GM19463 (cell line): Measurements from ENCODE around the gene AVP.
"Not testable (repeated sequence)": the region's sequence is repeated elsewhere in the genome, so short reads cannot be mapped to it uniquely, and the experiment has no call there.

ENCODE experiments used
- ATAC-seq: cut with Tn5 transposase; IDR thresholded peaks from one replicate; pipeline ENCODE4 v1.9.1; 2021; ENCODE audit warnings: mild to moderate bottlenecking, moderate library complexity; ENCODE audit not compliant: unreplicated experiment

The AVP gene

DNA sequence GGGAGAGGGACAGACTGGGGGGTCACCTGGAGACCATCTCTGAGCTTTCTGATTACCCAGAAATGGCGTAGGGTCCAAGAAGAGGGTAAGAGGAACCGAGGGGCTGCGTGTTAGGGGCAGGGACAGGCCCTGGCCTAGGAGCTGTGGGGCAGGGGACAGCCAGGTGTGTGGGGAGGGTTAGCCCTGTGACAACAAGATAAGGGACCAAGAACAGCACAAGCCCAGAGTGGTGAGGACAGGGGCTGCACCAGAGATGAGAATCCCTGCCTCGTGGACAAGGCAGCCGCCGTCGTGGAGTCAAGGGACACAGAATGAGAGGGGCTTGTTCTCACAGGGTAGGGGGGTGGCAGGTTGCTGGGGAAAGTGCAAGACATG, 449 bp upstream of the AVP start:
- ATAC-seq, result no peak

DNA sequence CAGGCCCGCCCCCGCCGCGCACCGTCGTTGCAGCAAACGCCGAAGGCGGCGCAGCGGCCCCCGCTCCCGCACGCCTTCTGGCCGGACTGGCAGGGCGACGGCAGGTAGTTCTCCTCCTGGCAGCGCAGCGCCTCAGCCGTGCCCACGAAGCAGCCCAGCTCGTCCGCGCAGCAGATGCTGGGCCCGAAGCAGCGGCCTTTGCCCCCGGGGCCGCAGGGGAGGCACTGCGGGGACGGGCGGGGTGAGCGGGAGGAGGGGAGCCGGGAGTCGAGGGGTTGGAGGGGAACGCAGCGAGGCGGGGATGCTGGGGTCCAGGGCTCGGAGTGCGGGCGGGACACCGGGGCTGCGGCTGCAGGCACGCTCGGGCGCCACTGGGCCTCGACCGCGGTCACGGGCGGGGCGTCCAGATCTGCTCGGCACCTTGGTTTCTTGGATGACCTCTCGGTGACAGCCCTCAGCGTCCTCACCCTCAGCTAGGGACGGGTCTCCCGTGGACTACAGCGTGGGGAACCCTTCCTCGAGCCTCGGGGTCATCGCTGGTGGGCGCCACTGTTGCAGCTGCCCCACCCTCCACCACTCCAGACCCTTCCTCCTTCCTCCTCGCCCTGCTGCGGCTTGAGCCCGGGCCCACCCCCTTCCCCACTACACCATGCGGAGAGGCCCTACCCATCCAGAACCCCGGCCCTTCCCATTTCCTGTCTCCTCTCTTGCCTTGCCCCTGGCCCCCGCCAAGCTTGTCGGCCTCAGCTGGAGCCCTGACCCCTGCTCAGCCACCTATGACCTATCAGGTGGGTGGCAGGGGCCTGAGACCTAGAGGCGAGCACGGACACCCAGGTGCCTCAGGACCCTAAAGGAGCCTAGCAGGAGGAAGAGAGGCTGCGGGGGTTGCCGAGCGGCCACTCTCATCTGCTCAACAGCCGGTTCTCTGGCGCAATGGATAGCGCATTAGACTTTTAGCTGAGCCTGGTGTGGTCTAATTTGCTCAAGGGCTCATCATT, 1.3 kb downstream of the AVP start:
- no peak for ATAC-seq

DNA sequence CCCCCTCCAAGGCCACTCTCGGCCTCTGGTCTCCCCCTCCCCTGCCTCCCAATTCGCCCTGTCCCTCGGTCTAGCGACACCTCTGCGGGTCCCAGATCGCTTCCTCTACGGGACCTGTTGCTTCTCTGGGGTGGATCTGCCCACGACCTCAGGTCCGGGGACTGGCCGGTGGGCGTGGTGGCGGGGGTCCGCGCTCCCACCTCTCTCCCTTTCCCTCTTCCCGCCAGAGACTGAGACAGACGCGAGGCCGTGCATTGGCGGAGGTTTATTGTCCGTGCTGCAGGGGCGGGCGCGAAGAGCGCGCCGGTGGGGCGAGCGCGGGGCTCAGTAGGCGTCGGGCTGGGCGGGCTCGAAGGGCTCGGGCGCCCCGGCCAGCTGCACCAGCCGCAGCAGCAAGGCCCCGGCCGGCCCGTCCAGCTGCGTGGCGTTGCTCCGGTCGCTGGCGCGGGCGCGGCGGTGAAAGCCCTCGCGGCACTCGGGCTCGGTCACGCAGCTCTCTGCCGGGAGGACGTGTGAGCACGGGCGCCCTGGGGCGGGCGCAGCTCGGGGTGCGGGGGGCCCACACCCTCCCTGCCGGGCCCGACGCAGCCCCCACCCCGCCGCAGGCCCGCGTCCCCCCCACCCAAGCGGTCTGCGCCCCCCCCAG, 2.1 kb downstream of the AVP start:
- no peak for ATAC-seq

DNA sequence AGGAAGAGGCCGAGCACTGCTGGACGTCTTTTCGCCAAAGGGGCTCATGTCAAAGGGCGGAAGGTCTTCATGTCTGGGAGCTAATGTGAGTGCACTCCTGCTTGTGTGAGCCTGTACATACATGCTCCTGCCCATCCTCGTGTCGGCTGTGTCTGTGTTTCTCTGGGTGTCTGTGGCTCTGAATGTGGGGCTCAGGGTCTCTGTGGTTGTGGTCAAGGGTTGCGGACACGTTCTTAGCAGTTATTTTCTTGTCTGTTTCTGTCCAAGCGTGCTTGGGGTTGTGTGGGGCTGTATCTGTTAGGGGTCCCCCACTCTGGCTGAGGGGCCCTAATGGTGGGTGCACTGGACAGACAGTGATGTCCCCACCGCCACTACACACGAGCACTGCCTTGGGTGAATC, 2.9 kb downstream of the AVP start:
- no peak for ATAC-seq

DNA sequence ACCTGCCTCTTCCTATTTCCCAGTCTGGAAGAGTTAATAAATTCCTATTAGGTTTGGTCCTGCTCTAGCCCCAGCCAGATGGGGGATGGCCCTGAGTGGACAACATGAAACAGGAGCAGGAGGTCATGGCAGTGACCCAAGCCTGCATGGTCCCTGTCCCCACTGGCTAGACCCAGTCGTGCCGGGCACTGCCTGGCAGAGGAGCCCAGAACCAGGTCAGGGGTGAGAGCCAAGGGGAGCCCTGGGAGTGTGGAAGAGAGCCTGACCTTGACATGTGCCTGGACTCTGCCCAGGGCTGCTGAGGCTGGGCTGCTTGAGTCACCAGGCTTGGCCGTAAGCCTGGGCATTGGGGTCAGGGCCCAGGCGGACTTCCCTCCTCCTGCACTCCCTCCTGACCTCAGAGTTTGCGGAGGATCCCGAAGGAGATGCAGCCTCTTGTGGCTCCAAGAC, 3.6 kb downstream of the AVP start:
- ATAC-seq, result no peak

DNA sequence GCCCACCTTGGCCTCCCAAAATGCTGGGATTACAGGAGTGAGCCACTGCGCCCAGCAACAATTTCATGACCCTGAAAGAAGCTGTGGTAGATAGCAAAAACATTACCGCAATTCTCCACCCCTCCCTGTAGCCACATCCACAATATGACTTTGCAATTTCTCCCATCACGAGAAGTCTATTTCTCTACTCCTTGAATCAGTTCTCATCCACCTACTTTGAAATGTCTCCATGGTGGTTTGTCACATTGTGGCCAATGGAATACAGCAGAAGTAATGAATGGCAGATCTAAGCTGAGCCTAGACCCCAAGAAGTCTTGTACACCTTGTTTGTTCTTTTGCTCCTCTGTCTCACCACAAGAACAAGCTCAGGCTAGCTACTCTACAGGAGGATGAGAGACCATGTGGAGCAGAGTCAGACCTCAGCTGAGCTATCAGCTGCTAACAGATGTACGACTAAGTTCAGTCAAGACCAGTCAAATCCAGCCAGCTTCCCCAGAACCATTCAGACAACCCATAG, 6.8 kb downstream of the AVP start:
- ATAC-seq, result no peak

DNA sequence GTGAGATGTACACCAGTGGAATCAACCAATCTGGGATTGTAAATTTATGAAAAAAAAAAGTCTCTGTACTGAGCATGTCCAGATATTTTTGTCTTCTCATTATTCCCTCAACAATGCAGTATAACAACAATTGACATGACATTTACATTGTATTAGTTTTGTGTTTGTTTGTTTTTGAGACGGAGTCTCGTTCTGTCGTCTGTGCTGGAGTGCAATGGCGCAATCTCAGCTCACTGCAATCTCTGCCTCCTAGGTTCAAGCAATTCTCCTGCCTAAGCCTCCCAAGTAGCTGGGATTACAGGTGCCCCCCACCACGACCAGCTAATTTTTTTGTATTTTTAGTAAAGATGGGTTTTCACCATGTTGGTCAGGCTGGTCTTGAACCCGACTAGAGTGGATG, 9.2 kb downstream of the AVP start:
- ATAC-seq, result not testable (repeated sequence)

DNA sequence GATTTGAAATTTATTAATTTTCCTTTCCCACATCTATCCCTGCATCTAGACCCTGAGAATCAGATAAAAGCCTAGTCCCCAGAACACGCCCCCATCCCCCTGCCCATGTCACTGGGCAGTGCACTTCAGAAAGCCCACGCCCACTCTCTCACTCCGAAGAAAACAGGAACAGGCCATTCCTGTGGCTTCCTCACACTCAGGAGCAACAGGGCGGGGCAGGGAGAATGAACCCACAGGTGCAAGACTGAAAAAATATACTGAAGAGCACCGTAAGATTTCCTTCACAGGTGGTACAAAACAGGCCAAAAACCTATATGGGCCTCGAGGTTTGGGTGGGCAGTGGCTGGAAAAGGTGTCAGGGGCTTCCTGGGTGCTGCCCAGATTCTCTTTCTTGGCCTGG, 9.7 kb downstream of the AVP start:
- no peak for ATAC-seq

DNA sequence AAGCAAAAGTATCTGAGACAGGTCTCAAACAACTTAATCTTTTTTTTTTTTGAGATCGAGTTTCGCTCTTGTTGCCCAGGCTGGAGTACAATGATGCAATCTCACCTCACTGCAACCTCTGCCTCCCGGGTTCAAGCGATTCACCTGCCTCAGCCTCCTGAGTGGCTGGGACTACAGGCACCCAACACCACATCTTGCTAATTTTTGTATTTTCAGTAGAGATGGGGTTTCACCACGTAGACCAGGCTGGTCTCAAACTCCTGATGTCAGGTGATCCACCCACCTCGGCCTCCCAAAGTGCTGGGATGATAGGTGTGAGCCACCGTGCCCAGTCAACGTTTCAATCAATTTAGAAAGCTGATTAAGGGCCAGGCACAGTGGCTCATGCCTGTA, 11.3 kb downstream of the AVP start:
- not testable (repeated sequence) for ATAC-seq

DNA sequence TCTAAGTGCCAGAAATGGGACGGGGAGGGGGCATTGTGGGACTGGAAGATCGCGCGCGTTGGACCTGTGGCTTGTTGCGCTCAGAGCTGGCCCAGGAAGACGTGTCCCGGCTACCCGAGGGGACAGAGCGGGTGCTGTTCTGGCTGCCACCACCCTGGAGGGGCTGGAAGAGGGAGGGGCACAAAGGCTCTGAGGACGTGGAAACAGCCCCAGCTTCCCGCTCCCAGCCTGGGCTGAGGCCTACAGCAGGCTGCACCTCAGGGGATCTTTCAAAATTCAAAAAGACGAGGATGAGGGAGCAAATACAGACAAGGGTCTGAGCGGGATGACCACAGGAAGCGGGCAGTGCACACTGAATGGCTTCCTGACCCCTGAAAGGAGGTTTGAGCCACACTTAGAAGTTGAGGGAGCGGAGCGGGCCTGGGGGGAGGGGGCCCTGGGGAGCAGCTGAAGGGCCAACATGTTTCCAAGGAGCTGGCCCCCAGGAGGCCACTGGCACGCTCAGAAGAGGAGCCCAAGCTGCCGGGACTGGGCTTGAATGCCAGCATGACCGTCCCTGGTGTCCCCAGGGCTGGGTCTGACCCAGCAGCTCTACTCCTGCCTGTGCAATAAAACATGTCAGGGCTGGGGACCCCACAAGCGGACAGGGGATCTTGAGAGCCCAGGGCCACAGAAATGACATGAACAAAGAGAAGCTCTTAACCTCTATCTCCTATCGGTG, 11.8 kb downstream of the AVP start:
- ATAC-seq, result no peak

DNA sequence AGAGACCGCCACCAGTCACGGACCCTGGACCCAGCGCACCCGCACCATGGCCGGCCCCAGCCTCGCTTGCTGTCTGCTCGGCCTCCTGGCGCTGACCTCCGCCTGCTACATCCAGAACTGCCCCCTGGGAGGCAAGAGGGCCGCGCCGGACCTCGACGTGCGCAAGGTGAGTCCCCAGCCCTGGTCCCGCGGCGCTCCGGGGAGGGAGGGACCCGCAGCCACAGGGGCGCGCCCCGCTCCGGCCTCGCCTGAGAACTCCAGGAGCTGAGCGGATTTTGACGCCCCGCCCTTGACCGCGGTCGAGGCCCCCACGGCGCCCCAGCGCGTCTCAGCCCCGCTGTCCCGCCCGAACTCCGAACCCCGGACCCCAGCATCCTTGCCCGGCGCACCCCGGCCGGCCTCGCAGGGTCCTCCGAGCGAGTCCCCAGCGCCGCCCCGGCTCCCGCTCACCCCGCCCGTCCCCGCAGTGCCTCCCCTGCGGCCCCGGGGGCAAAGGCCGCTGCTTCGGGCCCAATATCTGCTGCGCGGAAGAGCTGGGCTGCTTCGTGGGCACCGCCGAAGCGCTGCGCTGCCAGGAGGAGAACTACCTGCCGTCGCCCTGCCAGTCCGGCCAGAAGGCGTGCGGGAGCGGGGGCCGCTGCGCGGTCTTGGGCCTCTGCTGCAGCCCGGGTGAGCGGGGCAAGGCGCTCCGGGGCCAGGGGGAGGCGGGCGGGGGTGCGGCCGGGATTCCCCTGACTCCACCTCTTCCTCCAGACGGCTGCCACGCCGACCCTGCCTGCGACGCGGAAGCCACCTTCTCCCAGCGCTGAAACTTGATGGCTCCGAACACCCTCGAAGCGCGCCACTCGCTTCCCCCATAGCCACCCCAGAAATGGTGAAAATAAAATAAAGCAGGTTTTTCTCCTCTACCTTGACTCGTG, 12.7 kb downstream of the AVP start, which contains the start of gene OXT:
Gene OXT, plus strand, starts transcription at position 11 of the 920 bp plus-strand sequence. Its CDS starts 36 bp downstream, at position 47.
- ATAC-seq, result no peak

DNA sequence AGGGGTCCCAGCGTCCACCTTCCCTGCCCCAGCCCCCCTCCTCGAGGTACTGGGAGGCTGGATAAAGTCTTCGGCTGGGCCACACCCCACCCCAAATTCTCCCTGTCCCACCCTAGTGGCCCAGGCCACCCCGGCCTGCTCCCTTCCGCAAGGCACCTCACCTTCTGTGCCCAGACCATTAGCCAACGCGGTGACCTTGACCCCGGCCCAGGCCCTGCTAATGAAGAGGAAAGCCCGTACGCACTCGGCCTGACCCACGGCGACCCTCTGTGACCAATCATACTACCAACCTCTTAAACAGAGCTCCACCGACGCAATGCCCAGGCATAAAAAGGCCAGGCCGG, 13.3 kb downstream of the AVP start:
- ATAC-seq, result no peak

DNA sequence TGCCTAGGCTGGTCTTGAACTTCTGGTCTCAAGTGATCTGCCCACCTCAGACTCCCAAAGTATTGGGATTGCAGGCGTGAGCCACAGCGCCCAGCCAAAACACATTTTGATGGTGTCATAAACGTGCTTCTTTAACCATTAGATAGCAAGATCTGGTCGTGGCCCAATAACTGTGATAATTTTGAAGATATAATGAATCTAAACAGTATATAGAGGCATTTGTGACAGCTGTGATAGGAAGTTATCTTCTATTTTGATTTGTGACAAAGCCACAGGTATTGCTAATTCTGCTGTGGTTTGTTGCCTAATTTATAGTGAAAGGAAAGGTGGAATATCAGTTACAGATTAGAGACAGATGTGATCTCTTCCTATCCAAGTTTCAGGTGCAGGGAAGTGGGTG, 13.8 kb downstream of the AVP start:
- ATAC-seq, result no peak

DNA sequence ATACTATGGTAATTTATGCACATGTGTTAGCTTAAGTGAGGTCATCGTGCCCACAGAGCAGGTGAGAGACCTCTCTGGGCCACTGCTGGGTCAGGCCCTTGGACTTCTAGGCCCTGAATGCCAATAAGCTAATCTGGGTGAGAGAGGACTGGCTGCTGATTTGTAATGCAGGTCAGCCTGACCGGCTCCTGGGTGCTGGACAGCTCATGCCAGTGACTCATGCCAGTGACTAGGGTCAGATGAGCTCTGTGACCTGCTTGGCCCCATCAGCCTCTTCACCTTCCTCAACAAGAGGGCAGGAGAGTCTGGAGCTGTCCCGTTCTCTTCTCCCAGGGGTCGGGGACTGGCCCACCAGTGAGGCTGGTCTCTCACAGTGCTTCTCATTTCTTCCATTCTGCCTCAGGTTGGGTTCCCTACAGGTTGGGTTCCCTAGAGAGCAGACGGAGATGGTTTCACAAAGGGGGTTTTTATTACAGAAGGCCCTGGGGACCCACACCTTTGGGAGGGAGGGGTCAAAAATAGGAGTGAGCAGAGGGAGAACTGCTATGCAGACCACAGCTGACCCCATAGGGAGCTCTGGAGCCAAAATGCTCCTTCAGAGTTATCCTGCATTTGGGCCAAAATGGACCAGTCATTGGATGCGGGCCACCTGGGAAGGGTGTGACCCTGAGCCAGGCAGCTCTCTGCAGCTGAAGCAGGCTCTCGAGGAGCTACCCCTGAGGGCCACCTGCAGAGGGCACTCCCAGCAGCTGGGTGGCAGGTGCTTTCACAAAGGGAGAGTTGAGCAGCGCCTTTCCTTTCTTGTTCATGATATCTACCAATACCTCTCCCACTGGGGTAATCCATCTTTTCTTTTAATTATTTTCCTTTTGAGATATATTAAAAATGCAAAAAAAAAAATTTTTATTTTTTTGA, 15.3 kb downstream of the AVP start:
- ATAC-seq, result no peak

DNA sequence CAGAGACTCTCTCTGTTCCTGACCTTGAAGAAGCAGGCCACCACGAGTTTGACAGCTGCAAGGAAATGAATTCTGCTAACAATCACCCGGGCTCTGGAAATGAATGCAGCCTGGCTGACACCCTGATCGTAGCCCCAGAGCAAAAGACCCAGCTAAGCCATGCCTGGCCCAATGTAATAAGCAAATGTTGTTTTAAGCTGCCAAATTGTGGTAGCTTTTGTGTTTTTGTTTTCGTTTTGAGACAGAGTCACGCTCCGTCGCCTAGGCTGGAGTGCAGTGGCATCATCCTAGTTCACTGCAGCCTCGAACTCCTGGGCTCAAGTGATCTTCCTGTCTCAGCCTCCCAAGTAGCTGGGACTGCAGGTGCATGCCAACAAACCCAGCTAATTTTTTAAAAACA, 16.4 kb downstream of the AVP start:
- no peak for ATAC-seq

DNA sequence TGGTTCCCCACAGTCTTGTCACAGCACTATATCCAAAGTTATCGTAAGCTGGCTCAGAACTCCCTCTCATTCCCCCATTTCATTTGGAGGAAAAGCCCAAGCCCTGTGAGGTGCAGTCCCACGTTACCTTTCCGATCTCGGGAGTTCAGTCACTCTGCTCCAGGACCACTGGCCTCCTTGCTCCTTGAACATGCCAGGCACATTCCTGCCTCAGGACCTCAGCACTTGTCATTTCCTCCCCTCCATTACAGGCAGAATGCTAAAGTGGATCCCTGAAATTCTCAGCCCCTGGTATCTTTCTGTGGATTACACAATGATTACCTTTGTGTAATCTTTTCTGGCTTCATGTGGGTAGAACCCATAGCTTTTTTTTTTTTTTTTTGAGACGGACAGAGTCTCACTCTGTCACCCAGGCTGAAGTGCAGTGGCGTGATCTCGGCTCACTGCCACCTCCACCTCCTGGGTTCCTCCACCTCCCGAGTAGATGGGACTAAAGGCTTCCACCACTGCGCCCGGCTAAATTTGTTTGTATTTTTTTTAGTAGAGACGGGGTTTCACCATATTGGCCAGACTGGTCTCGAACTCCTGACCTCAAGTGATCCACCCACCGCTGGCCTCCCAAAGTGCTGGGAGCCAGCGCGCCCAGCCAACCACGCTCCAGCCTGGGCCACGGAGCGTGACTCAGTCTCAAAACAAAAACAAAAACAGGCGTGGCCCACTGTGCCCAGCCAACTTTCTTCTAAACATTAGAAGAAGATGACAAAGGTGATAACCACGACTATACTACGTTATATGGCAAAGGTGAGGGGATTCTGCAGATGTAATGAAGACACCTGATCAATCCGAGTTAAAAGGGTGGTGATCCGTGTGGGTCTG, 17.1 kb downstream of the AVP start:
- no peak for ATAC-seq

DNA sequence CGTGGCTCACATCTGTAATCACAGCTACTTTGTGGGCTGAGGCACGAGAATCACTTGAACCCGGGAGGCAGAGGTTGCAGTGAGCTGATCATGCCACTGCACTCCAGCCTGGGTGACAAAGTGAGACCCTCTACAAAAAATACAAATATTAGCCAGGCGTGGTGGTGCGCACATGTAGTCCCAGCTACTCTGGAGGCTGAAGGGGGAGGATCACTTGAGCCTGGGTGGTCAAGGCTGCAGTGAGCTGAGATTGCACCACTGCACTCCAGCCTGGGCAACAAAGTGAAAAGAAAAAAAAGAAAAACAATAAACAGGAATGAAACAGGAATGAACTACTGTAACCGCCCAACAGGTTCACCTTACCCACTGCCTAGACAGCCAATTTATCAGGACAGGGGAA, 20.4 kb downstream of the AVP start:
- not testable (repeated sequence) for ATAC-seq

DNA sequence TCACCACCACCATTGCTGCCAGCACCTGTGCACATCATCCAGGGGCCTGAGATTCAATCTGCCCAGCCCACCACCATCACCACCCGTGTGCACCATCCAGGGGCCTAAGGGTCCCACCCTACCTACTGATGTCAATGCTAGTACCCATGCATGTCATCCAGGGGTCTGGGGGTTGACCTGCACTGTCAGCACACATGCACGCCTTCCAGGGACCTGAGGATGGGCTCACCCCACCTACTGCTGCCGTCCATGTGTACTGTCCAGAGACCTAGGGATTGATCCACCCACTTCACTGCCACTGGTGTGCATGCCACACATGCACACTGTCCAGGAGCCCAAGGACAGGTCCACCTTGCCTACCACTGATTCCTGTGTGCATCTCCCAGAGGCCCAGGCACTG, 25.0 kb downstream of the AVP start:
- ATAC-seq, result no peak
